H9 (cell line): ENCODE data around the gene KRTAP5-1. TPM values are rescaled to one million over a fixed set of nuclear protein-coding genes. Genes with fewer than 3 reads are reported as not detected.

ENCODE experiments used
- DNase-seq: peaks from one replicate; pipeline ENCODE4 v3.0.0-alpha.2; 2017
- H2AFZ ChIP-seq: one replicate; pipeline ENCODE4 v1.6.1; 2013; ENCODE audit warnings: mild to moderate bottlenecking, low read length, control low read depth, moderate library complexity
- H2AK5ac ChIP-seq: 2 replicates; pipeline ENCODE4 v1.6.1; 2013; ENCODE audit warnings: low read length, control low read depth, mixed read lengths; ENCODE audit not compliant: insufficient read length
- H2BK120ac ChIP-seq: one replicate; pipeline ENCODE4 v1.6.1; 2013; ENCODE audit warnings: low read depth, mild to moderate bottlenecking, low read length, control low read depth, inconsistent platforms; ENCODE audit not compliant: poor library complexity, severe bottlenecking
- H2BK12ac ChIP-seq: 2 replicates; pipeline ENCODE4 v1.6.1; 2013; ENCODE audit warnings: low read length, control low read depth, mixed read lengths, low read depth; ENCODE audit not compliant: insufficient read length
- H2BK15ac ChIP-seq: 2 replicates; pipeline ENCODE4 v1.6.1; 2013; ENCODE audit warnings: low read depth, low read length, control low read depth
- H2BK20ac ChIP-seq: one replicate; pipeline ENCODE4 v1.6.1; 2013; ENCODE audit warnings: low read depth, mild to moderate bottlenecking, low read length, control low read depth, inconsistent platforms; ENCODE audit not compliant: poor library complexity, severe bottlenecking
- H2BK5ac ChIP-seq: 2 replicates; pipeline ENCODE4 v1.6.1; 2013; ENCODE audit warnings: low read length, control low read depth, mixed read lengths; ENCODE audit not compliant: insufficient read length
- H3K14ac ChIP-seq: 2 replicates; pipeline ENCODE4 v1.6.1; 2013; ENCODE audit warnings: low read length, control low read depth; ENCODE audit not compliant: insufficient read depth
- H3K18ac ChIP-seq: 2 replicates; pipeline ENCODE4 v1.6.1; 2013; ENCODE audit warnings: low read depth, mild to moderate bottlenecking, mixed read lengths, low read length, control low read depth; ENCODE audit not compliant: insufficient read length
- H3K23ac ChIP-seq: 2 replicates; pipeline ENCODE4 v1.6.1; 2013; ENCODE audit warnings: low read length, control low read depth, mixed read lengths, low read depth; ENCODE audit not compliant: insufficient read length
- H3K23me2 ChIP-seq: 2 replicates; pipeline ENCODE4 v1.6.1; 2013; ENCODE audit warnings: low read depth, mild to moderate bottlenecking, mixed read lengths, low read length, control low read depth; ENCODE audit not compliant: insufficient read length, poor library complexity, severe bottlenecking
- H3K27ac ChIP-seq: 2 replicates; pipeline ENCODE4 v1.5.1; 2013; ENCODE audit warnings: low read length, control low read depth, mixed read lengths, low read depth; ENCODE audit not compliant: insufficient read length
- H3K27me3 ChIP-seq: 2 replicates; pipeline ENCODE4 v1.6.1; 2013; ENCODE audit warnings: low read length, control low read depth, inconsistent platforms; ENCODE audit not compliant: insufficient read depth
- H3K4ac ChIP-seq: 2 replicates; pipeline ENCODE4 v1.6.1; 2013; ENCODE audit warnings: low read depth, mild to moderate bottlenecking, control low read depth, inconsistent platforms, low read length, moderate library complexity
- H3K4me1 ChIP-seq: 2 replicates; pipeline ENCODE4 v1.6.1; 2013; ENCODE audit warnings: low read length, control low read depth, inconsistent platforms; ENCODE audit not compliant: insufficient read depth
- H3K4me2 ChIP-seq: 2 replicates; pipeline ENCODE4 v1.6.1; 2013; ENCODE audit warnings: low read length, control low read depth, mixed read lengths; ENCODE audit not compliant: insufficient read length, insufficient read depth
- H3K56ac ChIP-seq: 2 replicates; pipeline ENCODE4 v1.6.1; 2013; ENCODE audit warnings: low read depth, mild to moderate bottlenecking, mixed read lengths, low read length, control low read depth; ENCODE audit not compliant: insufficient read length
- H3K79me1 ChIP-seq: 2 replicates; pipeline ENCODE4 v1.6.1; 2013; ENCODE audit warnings: low read depth, mild to moderate bottlenecking, moderate library complexity, low read length, control low read depth, inconsistent platforms; ENCODE audit not compliant: insufficient read depth, poor library complexity, severe bottlenecking
- H3K79me2 ChIP-seq: 2 replicates; pipeline ENCODE4 v1.6.1; 2013; ENCODE audit warnings: low read length, control low read depth, inconsistent platforms; ENCODE audit not compliant: insufficient read depth
- H3K9ac ChIP-seq: 2 replicates; pipeline ENCODE4 v1.6.1; 2013; ENCODE audit warnings: low read length, control low read depth, mixed read lengths; ENCODE audit not compliant: insufficient read length; ENCODE audit errors: extremely low read depth
- H3K9me3 ChIP-seq: one replicate; pipeline ENCODE4 v1.6.1; 2013; ENCODE audit warnings: low read depth, low read length, inconsistent platforms; ENCODE audit not compliant: control insufficient read depth
- H3T11ph ChIP-seq: one replicate; pipeline ENCODE4 v1.6.1; 2013; ENCODE audit warnings: mild to moderate bottlenecking, low read length, control low read depth, inconsistent platforms
- H4K20me1 ChIP-seq: one replicate; pipeline ENCODE4 v1.6.1; 2013; ENCODE audit not compliant: control insufficient read depth, insufficient read length, insufficient read depth
- H4K5ac ChIP-seq: 2 replicates; pipeline ENCODE4 v1.6.1; 2013; ENCODE audit warnings: low read depth, mild to moderate bottlenecking, mixed read lengths, low read length, control low read depth; ENCODE audit not compliant: insufficient read length
- H4K8ac ChIP-seq: replicated peaks from 2 replicates; pipeline ENCODE4 v1.6.1; 2013; ENCODE audit warnings: low read length, control low read depth, mixed read lengths, low read depth; ENCODE audit not compliant: insufficient read length
- H4K91ac ChIP-seq: 2 replicates; pipeline ENCODE4 v1.6.1; 2013; ENCODE audit warnings: low read depth, mild to moderate bottlenecking, moderate library complexity, mixed read lengths, low read length, control low read depth; ENCODE audit not compliant: insufficient read length
- H3K27ac Mint-ChIP-seq, 3 experiments: 2 replicates in 2 of 3; 3 replicates in 1 of 3; pipeline ENCODE4 v1.8.0; 2020 to 2021; ENCODE audit warnings: mixed read lengths in 3 of 3, mild to moderate bottlenecking in 1 of 3, moderate library complexity in 1 of 3
- H3K27me3 Mint-ChIP-seq: 2 replicates; pipeline ENCODE4 v1.8.0; 2021; ENCODE audit warnings: low read depth, mild to moderate bottlenecking, moderate library complexity, mixed read lengths
- H3K36me3 Mint-ChIP-seq, 3 experiments: 2 replicates in 2 of 3; 3 replicates in 1 of 3; pipeline ENCODE4 v1.8.0; 2020 to 2021; ENCODE audit warnings: low read depth in 3 of 3, mixed read lengths in 3 of 3; ENCODE audit not compliant: insufficient read depth in 1 of 3
- H3K4me1 Mint-ChIP-seq, 2 experiments: 2 replicates each; pipeline ENCODE4 v1.8.0; 2020; ENCODE audit warnings: mixed read lengths in 2 of 2
- H3K4me3 Mint-ChIP-seq, 2 experiments: 2 replicates in 1 of 2; 3 replicates in 1 of 2; pipeline ENCODE4 v1.8.0; 2020 to 2021; ENCODE audit warnings: mild to moderate bottlenecking in 2 of 2, mixed read lengths in 2 of 2, moderate library complexity in 1 of 2
- H3K9me3 Mint-ChIP-seq, 2 experiments: 2 replicates in 1 of 2; 3 replicates in 1 of 2; pipeline ENCODE4 v1.8.0; 2020; ENCODE audit warnings: mild to moderate bottlenecking in 2 of 2, mixed read lengths in 2 of 2, moderate library complexity in 1 of 2
- CTCF ChIP-seq: fragments of 200-600 bp; sonication (generic); conservative IDR thresholded peaks from 3 replicates; pipeline ENCODE4 v1.8.0; 2021; ENCODE audit warnings: antibody characterized with exemption, mild to moderate bottlenecking
- WGBS: extraction: QIAGEN DNeasy Blood & Tissue Kit; methylation state at CpG from one replicate; pipeline ENCODE4 v1.1.7; 2013; ENCODE audit warnings: missing lambda C conversion rate, low lambda C conversion rate, mixed read lengths; ENCODE audit not compliant: insufficient read length; ENCODE audit errors: extremely low coverage; 5-methylcytosine and 5-hydroxymethylcytosine counted together
- total RNA-seq: library from RNA; stranded (reverse); gene quantifications from 2 replicates; pipeline ENCODE4 v1.2.1, GENCODE V29; 2021

Gene KRTAP5-1
- total RNA-seq, 1 experiment from 2014 or later = not detected

GRCh38 chr11:1565904-1566247 is 19.2 kb downstream of the KRTAP5-1 start:
- Histone ChIP-seq H3K79me1 (no peaks in the 10 kb centered on the region), H3K23ac (no peak overlapping the region), H2AFZ (no peak overlapping the region), H3K23me2 (peaks cover under 1% of the 10 kb centered on the region), H3K14ac (no peak overlapping the region; the same call in 1 of the 2 replicates), H3K9me3 (no peaks in the 10 kb centered on the region), H4K5ac (no peak overlapping the region), H3K4ac (no peak overlapping the region), H4K8ac (no peak overlapping the region), H3K4me1 (no peaks in the 10 kb centered on the region; the same call in 1 of the 2 replicates), H3K27me3 (no peaks in the 10 kb centered on the region; the same call in 1 of the 2 replicates), H3K27ac (no peak overlapping the region), H2AK5ac (no peak overlapping the region), H3K4me2 (no peak overlapping the region), H3K79me2 (no peaks in the 10 kb centered on the region), H2BK20ac (no peak overlapping the region), H3K56ac (no peak overlapping the region), H4K20me1 (no peaks in the 10 kb centered on the region), H2BK5ac (no peak overlapping the region), H3K9ac (no peak overlapping the region), H2BK12ac (no peak overlapping the region), H3T11ph (no peak overlapping the region), H2BK15ac (no peak overlapping the region), H3K18ac (no peak overlapping the region), H2BK120ac (no peak overlapping the region), H4K91ac (no peak overlapping the region)
- Mint-ChIP-seq H3K4me3 (no peak overlapping the region), H3K36me3 (no peaks in the 10 kb centered on the region), H3K27ac (no peak overlapping the region), H3K27me3 (peaks cover 38% of the 10 kb centered on the region), H3K4me1 (peaks cover 20 to 47% of the 10 kb centered on the region in 2 experiments), H3K9me3 (no peaks in the 10 kb centered on the region)
- DNase-seq = no peak
- no CpG with 5 or more reads among the region's 5 CpGs for WGBS
- TF ChIP-seq CTCF = no peak
